Measurements from ENCODE around the gene TCAP. TPM values are rescaled to one million over a fixed set of nuclear protein-coding genes. Genes with fewer than 3 reads are reported as not detected.

Gene TCAP
- polyA plus RNA-seq, 1 of the 3 experiments (the other 2 are of a cell fraction), result 0.43 TPM

DNA sequence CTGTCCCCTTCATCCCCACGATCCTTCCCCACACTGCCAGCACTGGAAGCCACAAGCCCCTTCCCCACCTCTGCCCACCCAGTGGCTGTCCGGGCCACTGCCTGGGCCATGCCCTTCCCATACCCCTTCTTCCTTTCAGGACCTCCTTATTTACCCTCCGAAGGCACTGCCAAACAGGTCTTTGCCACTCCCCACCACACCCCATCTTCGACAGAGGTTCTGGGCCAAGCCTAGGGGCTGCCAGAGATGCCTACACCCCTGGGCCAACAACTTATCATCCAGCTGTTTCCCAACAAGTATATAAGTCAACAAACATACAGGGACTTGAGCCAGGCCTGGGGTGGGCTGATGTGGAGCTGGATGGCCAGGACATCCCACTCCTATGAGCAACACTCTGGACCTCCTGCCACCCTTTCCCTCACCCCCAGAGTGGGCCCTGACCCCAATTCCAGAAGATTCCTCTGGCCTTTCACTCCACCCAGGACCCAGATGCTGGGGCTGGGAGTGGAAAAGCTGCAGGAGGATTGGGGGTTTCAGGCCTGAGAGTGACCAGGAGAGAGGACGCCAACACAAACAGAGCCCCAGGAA is 39.9 kb upstream of the TCAP start:
- Histone ChIP-seq H3K9me2 (no peaks in the 10 kb centered on the region), H3K4me2 (no peak overlapping the region), H3K9me3 (no peaks in the 10 kb centered on the region), H3K27ac (ENCODE audit: low read depth in 2 of 2, low read length in 1 of 2) (no peak overlapping the region), H2AFZ (ENCODE audit: low read depth) (no peak overlapping the region), H3F3A (replicated peaks; ENCODE audit: insufficient read depth) (peaks cover 3% of the 10 kb centered on the region), H3K27me3 (ENCODE audit: insufficient read depth) (peaks cover 36% of the 10 kb centered on the region), H3K36me3 (replicated peaks in 1 of 2; ENCODE audit: control insufficient read depth in 1 of 2, insufficient read depth in 2 of 2, low read length in 1 of 2) (no peaks in the 10 kb centered on the region), H3K79me2 (ENCODE audit: insufficient read depth) (no peaks in the 10 kb centered on the region), H3K4me1 (ENCODE audit: control insufficient read depth in 1 of 2, insufficient read depth in 2 of 2, low read depth in 1 of 2, low read length in 1 of 2) (peaks cover 0 to 8% of the 10 kb centered on the region in 2 experiments; a peak in 1 of 4 replicates), H3K4me3 (ENCODE audit: low read depth in 2 of 2, low read length in 1 of 2) (no peak overlapping the region), H3K9ac (no peak overlapping the region), H4K20me1 (ENCODE audit: insufficient read depth) (0 out of 2 replicates have a peak, but pooled peaks cover 4% of the 10 kb centered on the region)
- POLR2A ChIA-PET, result no interaction called here
- DNase-seq, result no peak
- CTCF ChIA-PET, result interaction anchor here (0.8 to 14.5 kb wide), 10 partner anchors 12 to 363 kb away, joined by 3 to 483 read pairs (median 44); partner anchors contain the start of genes MIEN1, NEUROD2, PNMT and STARD3
- TF ChIP-seq EZH2phosphoT487 (IDR thresholded peaks at IDR 0.05; ENCODE audit: borderline replicate concordance, low read depth) (no peak), YY1 (IDR thresholded peaks at IDR 0.05; ENCODE audit: low read depth) (no peak), MEF2A (IDR thresholded peaks at IDR 0.05; ENCODE audit: borderline replicate concordance, low read depth) (no peak), SMC3 (IDR thresholded peaks at IDR 0.05; ENCODE audit: low read depth, low read length) (no peak), GABPA (IDR thresholded peaks at IDR 0.05; ENCODE audit: low read depth) (no peak)
- TF ChIP-seq, protein P1, sequence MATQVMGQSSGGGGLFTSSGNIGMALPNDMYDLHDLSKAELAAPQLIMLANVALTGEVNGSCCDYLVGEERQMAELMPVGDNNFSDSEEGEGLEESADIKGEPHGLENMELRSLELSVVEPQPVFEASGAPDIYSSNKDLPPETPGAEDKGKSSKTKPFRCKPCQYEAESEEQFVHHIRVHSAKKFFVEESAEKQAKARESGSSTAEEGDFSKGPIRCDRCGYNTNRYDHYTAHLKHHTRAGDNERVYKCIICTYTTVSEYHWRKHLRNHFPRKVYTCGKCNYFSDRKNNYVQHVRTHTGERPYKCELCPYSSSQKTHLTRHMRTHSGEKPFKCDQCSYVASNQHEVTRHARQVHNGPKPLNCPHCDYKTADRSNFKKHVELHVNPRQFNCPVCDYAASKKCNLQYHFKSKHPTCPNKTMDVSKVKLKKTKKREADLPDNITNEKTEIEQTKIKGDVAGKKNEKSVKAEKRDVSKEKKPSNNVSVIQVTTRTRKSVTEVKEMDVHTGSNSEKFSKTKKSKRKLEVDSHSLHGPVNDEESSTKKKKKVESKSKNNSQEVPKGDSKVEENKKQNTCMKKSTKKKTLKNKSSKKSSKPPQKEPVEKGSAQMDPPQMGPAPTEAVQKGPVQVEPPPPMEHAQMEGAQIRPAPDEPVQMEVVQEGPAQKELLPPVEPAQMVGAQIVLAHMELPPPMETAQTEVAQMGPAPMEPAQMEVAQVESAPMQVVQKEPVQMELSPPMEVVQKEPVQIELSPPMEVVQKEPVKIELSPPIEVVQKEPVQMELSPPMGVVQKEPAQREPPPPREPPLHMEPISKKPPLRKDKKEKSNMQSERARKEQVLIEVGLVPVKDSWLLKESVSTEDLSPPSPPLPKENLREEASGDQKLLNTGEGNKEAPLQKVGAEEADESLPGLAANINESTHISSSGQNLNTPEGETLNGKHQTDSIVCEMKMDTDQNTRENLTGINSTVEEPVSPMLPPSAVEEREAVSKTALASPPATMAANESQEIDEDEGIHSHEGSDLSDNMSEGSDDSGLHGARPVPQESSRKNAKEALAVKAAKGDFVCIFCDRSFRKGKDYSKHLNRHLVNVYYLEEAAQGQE (IDR thresholded peaks at IDR 0.05; ENCODE audit: low read depth, low read length), result no peak
- 61% methylated on average over 4 of the region's 5 CpGs for WGBS (ENCODE audit: low lambda C conversion rate)

- Histone ChIP-seq H4K20me1 (ENCODE audit: insufficient read depth) (0 out of 2 replicates have a peak, but pooled peaks cover 4% of the 10 kb centered on the region), H3F3A (replicated peaks; ENCODE audit: insufficient read depth) (peaks cover 3% of the 10 kb centered on the region), H3K9me2 (no peaks in the 10 kb centered on the region), H2AFZ (ENCODE audit: low read depth) (peak within 1 kb of the TSS; percentile 42; the same call in 1 of the 2 replicates), H3K36me3 (replicated peaks in 1 of 2; ENCODE audit: control insufficient read depth in 1 of 2, insufficient read depth in 2 of 2, low read length in 1 of 2) (no peaks in the 10 kb centered on the region), H3K4me3 (ENCODE audit: low read depth in 2 of 2, low read length in 1 of 2) (peak within 1 kb of the TSS in 1 of 2 experiments; percentile 36; a peak in 2 of 4 replicates), H3K4me1 (ENCODE audit: control insufficient read depth in 1 of 2, insufficient read depth in 2 of 2, low read depth in 1 of 2, low read length in 1 of 2) (peaks cover 0 to 7% of the 10 kb centered on the region in 2 experiments; a peak in 1 of 4 replicates), H3K9ac (no peak within 1 kb of the TSS), H3K27ac (ENCODE audit: low read depth in 2 of 2, low read length in 1 of 2) (no peak within 1 kb of the TSS), H3K4me2 (peak within 1 kb of the TSS; percentile 87), H3K9me3 (no peaks in the 10 kb centered on the region), H3K79me2 (ENCODE audit: insufficient read depth) (no peaks in the 10 kb centered on the region), H3K27me3 (ENCODE audit: insufficient read depth) (peaks cover 41% of the 10 kb centered on the region)
- POLR2A ChIA-PET, result no interaction called here
- CTCF ChIA-PET, result interaction anchor here (1.2 to 14.5 kb wide), 7 partner anchors 11 to 127 kb away, joined by 3 to 483 read pairs (median 279); partner anchors contain the start of genes NEUROD2, PNMT, STARD3 and TCAP
- 36% methylated on average over 29 of the region's 29 CpGs for WGBS (ENCODE audit: low lambda C conversion rate)
- DNase-seq, result peak; percentile 71
- TF ChIP-seq NRF1 (IDR thresholded peaks at IDR 0.05; ENCODE audit: low read depth, low read length), result no peak
- TF ChIP-seq, protein P2, sequence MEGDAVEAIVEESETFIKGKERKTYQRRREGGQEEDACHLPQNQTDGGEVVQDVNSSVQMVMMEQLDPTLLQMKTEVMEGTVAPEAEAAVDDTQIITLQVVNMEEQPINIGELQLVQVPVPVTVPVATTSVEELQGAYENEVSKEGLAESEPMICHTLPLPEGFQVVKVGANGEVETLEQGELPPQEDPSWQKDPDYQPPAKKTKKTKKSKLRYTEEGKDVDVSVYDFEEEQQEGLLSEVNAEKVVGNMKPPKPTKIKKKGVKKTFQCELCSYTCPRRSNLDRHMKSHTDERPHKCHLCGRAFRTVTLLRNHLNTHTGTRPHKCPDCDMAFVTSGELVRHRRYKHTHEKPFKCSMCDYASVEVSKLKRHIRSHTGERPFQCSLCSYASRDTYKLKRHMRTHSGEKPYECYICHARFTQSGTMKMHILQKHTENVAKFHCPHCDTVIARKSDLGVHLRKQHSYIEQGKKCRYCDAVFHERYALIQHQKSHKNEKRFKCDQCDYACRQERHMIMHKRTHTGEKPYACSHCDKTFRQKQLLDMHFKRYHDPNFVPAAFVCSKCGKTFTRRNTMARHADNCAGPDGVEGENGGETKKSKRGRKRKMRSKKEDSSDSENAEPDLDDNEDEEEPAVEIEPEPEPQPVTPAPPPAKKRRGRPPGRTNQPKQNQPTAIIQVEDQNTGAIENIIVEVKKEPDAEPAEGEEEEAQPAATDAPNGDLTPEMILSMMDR (IDR thresholded peaks at IDR 0.05), result no peak
- TF ChIP-seq, protein P3, sequence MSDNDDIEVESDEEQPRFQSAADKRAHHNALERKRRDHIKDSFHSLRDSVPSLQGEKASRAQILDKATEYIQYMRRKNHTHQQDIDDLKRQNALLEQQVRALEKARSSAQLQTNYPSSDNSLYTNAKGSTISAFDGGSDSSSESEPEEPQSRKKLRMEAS (IDR thresholded peaks at IDR 0.05; ENCODE audit: low read depth), result no peak
- TF ChIP-seq MEF2A (IDR thresholded peaks at IDR 0.05; ENCODE audit: borderline replicate concordance, low read depth), result no peak
- no peak for TF ChIP-seq USF1 (IDR thresholded peaks at IDR 0.05; ENCODE audit: borderline replicate concordance, low read depth)
These were observed 38.7 kb upstream of the TCAP start, which contains the start of gene PPP1R1B for GRCh38 chr17:39626171-39627046. TSS of gene PPP1R1B (plus strand) at chr17:39626952. CDS start at chr17:39627393, 441 bp downstream.

Data from SK-N-SH (cell line).